UCSD-AML1 (cell line): ENCODE results near the gene SRP68.
"Not testable (repeated sequence)": the region's sequence is repeated elsewhere in the genome, so short reads cannot be mapped to it uniquely, and the experiment has no call there.

ENCODE experiments used
- DNase-seq: peaks from one replicate; lab custom pipeline; 2025; ENCODE audit not compliant: unreplicated experiment; lab: John Stamatoyannopoulos, UW

Gene SRP68

DNA sequence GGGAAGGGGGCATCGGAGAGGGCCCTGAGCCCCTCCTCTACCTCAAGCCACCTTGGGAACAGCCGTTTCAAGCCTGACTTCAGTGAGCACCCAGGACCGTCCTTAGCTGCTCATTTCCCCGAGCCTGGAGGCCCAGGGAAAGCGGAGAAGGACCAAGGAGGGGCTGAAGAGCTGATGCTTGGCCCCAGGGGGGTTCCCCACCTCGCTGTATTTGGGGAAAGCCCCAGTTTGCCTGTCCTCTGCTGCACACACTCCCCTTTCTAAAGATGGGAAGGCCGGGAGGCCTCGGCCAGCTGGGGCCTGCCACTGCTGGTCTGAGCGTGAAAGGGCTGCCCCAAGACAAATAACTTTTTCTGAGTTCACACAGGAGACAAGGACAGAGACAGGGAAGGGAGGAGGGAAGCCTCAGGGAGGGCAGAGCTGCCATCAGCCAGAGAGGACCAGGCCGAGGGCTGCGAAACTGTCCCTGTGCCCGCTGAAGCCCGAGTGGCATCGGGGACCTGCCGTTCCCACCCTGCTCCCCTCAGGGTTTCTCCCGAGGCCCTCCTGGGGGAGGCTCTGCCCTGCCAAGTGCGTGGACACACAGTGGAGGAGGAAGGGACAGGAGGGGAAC lies 18.3 kb upstream of the SRP68 start:
- no peak for DNase-seq

DNA sequence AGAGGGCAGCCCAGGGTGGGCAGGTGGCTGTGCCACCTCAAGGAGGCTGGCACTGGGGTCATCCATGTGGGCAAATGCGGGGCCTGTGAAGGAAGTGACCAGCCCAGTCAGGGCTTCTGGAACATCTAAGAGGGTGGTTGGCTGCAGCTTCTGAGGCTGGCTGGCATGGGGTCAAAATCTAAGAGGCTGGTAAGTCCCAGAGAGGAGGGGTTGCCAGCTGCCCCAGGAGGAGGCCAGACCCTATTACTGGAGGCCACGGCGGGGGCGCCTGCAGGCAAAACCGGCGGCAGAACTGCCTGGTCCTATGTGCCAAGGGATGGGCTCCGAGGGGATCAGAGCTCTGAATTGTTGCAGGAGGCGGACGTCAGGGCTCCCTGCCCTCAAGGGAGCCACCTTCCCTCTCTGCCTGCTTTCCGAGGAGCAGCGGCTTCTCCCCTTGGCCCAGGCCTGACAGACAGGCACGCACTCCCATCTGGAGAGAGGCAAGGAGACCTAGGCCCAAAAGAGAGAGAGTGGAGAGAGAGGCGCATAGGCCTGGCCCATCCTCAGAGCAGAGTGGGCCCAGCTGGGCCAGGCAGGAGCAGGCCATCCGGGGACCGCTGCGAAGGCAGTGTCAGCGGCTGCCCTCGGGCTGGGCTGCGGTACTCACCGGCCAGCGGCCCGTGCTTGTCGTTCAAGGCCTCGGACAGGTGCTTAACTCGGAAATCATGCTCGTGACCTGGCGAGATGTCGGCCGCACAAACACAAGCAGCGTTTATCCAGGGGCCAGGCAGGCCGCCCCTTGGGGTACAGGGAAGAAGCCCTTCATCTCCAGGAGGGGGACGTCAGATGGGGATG lies 17.6 kb upstream of the SRP68 start:
- no peak for DNase-seq

DNA sequence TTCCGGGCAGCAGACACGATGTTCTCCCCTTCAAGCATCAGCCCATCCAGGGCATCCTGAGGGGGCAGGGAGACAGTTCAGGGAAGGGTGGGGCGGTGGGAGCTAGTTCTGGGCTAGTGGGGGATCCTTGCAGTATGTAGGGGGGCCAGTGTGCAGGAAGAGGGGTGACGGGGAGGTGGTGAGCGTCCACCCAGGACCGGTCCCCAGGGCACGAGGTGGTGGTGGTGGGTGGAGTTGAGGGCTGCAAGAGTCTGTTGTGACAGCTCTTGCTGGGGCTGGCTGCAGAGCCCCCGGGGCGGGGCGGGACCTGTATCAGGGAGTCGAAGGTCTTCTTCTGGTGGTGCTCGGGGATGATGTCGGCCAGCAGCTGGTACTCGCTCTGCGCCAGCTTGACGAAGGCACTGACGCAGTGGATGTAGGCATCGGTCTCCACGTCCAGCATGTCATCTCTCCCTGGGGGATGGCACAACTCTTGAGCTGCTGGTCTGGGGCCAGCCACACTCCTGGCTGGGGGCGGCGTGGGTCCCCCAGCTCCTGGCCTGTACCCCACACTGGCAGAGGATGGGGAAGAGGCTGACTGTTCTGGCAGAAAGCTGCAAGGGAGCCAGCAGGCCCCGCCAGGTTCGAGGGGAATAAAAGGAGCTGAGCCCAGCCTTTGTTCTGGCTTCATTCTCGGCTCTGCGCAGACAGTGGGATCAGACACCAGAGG lies 16.7 kb upstream of the SRP68 start:
- DNase-seq = no peak

- no peak for DNase-seq
Observed at GRCh38 chr17:76088041-76088867, 15.9 kb upstream of the SRP68 start.

DNA sequence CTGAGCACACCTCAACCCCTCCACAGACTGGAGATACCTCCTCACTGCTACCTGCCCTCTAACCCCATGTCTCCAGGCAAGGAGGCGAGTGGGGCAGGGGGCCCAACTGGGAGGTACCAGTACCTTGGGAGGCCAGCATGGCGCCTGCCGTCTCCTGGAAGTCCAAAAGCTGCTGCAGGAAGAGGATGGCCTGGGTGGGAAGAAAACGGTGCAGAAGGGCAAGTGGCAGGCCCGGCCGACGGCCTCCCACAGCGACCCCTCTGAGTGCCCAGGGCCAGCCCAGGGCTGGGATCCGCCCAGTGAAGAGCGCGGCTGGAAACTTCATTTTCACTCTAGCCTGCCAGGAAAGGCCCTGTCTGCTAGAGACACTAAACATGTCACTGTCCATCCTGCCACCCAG lies 15.2 kb upstream of the SRP68 start:
- DNase-seq = no peak

- no peak for DNase-seq
Observed at GRCh38 chr17:76086384-76086783, 14.1 kb upstream of the SRP68 start.

- DNase-seq = no peak
Observed at GRCh38 chr17:76085731-76086366, 13.5 kb upstream of the SRP68 start.

DNA sequence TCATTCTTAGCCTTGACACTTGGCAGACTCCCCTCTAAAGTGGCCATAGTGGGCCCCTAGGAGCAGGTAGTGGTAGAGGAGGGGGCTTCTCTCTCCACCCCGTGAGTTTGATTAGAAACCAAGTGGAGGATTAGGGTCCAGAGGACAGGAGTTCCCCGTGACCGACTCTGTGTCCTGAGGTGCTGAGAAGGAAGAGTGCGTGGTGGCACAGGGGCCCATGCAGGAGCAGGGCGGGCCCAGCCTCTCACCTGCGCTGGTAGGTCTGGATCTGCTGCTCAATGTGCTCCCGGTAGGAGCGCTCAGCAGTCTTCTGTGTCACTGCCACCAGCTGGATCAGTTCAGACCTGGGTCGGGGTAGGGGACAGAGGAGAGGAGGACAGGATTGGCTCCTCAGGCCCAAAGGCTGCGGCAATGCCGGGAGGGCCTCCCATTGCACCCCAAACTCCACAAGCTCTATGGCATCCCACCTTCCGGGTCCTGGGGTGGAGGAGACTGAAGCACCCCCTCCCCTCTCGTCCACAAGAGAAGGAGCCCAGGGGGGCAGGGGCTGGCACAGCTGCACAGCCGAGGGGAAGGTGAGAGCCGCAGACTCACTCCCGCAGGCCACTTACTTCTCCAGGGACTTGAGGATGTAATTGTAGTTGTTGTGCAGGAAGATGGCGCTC lies 12.9 kb upstream of the SRP68 start:
- DNase-seq = no peak

DNA sequence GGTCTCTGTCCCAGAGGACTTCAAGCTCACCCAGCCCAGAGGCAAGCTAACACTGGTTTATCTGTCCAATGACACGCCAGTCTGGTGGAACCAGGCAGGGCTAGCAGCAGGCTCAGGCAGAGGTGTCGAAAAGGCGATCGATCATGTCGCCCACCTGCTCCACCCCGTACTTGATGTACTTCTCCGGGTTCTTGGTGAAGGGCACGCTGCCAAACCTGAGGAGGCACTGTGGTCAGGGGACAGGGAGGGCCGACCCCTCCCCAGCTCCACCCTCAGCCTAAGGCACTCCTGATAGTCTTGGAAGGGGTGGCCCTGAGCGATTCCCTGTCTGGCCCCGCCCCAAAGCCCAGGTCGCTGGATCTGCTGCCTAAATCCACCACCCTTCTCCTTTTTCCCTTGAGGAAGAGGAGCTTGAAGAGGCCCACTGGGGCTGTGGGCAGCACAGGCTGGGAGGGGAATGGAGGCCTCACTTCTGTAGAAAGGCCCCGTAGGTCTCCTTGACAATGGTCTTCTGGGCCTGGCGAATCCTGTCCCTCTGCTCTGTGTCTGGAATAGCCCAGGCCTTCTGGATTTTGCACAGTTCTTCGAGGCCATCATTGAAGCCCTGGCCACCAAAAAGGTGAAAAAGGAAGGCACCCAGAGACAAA lies 11.3 kb upstream of the SRP68 start:
- no peak for DNase-seq

GRCh38 chr17:76082326-76083251 lies 10.3 kb upstream of the SRP68 start:
- DNase-seq = no peak

DNA sequence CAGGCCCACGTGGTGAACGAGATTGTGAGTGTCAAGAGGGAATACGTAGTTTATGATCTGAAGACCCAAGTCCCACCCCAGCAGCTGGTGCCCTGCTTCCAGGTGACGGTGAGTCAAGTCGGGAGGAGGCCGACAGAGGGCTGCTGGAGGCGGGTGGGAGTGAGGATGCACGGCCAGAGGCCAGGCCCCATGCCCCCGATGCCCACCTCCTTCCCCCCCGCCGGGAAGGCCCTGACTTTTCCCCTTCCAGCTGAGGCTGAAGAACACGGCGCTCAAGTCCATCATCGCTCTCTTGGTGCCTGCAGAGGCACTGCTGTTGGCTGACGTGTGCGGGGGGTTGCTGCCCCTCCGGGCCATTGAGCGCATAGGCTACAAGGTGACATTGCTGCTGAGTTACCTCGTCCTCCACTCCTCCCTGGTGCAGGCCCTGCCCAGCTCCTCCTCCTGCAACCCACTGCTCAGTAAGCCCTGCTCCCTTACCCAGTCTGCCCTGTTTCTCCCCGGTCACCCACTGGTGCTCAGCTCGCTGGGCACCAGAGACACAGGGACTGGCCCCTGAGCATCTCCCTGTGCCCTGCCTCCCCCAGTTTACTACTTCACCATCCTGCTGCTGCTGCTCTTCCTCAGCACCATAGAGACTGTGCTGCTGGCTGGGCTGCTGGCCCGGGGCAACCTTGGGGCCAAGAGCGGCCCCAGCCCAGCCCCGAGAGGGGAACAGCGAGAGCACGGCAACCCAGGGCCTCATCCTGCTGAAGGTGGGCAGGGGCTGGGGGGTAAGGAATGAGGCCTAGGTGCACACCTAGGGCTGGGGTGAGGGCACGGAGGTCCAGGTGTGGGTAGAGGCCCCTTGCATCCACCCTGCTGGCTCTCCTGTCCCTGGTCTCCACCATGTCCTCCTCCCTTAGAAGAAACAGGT lies 9.2 kb upstream of the SRP68 start:
- DNase-seq = no peak

DNA sequence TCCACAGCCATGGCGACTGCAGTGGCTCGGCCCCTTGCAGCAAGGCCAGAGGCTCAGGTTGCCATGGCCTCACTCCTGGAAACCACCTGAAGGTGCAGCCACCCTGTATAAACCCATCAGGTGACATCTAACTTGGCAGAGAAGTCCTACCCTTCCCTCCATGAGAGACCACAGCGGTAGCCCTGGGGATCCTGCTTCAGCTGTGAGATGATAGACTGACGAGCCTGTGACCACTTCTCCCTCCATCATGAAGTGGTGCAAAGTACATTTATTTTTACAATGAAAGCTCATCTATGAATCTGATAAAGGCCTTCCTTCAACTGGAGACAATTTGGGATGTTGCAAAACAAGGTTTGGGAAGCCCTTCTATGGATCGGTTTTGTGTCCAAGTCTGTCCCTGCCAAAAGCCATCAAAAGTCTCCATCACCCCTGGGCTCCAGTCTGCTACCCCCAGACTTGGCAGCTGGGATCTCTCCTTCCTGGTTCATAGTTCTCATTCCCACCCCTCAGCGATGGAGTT lies 8.5 kb upstream of the SRP68 start:
- DNase-seq = no peak

DNA sequence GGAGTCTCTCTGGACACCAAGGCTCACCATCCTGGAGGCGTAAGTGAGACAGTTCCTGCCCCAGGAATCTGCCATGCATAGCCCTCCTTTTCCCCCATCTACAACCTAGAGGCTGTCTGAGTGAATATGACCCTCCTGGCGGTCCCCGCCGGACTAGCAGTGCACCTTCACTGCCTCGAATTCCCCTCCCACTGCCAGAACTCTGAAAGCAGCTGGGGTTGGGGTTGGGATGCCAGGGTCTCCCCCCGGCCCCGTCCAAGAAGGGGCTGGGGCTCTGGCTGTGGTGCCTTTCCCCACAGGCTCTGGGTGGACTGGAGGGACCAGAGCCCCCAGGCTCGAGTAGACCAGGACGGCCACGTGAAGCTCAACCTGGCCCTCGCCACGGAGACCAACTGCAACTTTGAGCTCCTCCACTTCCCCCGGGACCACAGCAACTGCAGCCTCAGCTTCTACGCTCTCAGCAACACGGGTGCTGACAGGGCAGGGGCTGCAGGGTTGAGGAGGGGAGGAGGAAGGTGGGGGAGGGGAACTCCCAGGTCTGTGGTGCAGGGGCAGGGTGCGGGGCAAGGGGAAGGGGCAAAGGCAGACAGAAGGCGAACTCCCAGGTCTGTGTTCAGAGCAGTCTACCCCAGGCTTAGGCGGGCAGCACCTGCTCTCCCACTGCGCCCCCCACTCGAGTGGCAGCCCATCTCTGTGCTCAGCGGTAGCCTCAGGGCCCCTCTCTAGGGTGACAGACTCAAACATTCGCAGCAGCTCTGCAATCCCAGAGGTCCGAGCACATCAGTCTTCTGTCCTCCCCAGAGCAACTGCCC lies 7.8 kb upstream of the SRP68 start:
- DNase-seq = no peak

- DNase-seq = no peak
Observed at GRCh38 chr17:76079535-76079955, 7.2 kb upstream of the SRP68 start.

DNA sequence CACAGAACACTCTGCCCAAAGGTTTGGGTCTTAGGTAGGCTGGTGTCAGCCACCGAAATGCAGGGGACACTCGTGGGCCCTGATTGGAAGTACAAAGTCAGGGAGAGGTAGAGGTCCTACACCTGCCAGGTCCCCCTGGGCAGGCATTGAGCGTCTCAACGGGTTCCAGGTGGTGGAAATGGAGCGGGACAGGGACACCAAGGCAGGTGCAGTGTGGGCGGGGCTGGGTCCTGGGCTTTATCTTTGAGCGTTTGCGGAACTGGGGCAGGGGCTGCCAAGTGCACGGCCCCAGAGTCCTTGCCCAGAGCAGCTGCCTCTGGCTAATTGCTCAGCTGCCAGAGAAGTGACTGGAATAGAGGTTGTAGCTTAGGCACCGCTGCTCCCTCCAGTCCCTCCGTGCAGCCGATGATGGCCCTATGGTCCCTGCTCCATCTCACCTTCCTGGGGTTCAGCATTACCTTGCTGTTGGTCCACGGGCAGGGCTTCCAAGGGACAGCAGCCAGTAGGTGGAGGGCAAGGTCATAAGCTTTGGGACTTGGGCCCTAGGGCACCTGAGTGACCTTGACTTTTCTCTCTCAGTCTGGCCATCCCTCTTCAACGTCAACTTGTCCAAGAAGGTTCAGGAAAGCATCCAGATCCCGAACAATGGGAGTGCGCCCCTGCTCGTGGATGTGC lies 6.7 kb upstream of the SRP68 start, which contains the start of gene ZACN:
ZACN (plus strand) TSS at position 323 of the 675 bp plus-strand sequence; CDS start at position 406, 83 bp downstream.
- no peak for DNase-seq

- DNase-seq = not testable (repeated sequence)
Observed at GRCh38 chr17:76078370-76078769, 6.1 kb upstream of the SRP68 start.
